ENCODE results near the gene FOXA2. TPM values are rescaled to one million over a fixed set of nuclear protein-coding genes. Genes with fewer than 3 reads are reported as not detected.

The FOXA2 gene
- total and polyA plus RNA-seq, 2 of the 13 experiments (the other 11 are each of a cell fraction or from before 2014, with no cell fraction given), result 8.8 to 12.2 TPM

GRCh38 chr20:22582386-22582963 is 1.9 kb downstream of the FOXA2 start (continued):
- TF ChIP-seq ZBTB20 (CRISPR knock-in tag; IDR thresholded peaks at IDR 0.05; ENCODE audit: borderline replicate concordance, low read depth), result no peak
- no peak for TF ChIP-seq DZIP1 (CRISPR knock-in tag; IDR thresholded peaks at IDR 0.05)
- TF ChIP-seq KLF16 (CRISPR knock-in tag; IDR thresholded peaks at IDR 0.05), result no peak
- TF ChIP-seq ZNF333 (CRISPR knock-in tag; IDR thresholded peaks at IDR 0.05; ENCODE audit: borderline replicate concordance), result no peak
- TF ChIP-seq KDM5B (CRISPR knock-in tag; IDR thresholded peaks at IDR 0.05; ENCODE audit: borderline replicate concordance), result no peak
- TF ChIP-seq FIP1L1 (IDR thresholded peaks at IDR 0.05; ENCODE audit: borderline replicate concordance, insufficient read depth, low read depth, low read length), result no peak
- TF ChIP-seq ZNF670 (CRISPR knock-in tag; IDR thresholded peaks at IDR 0.05; ENCODE audit: borderline replicate concordance), result no peak
- TF ChIP-seq ZNF510 (CRISPR knock-in tag; IDR thresholded peaks at IDR 0.05; ENCODE audit: low read depth), result no peak
- TF ChIP-seq AGO1 (IDR thresholded peaks at IDR 0.05; ENCODE audit: low read depth, low read length, poor library complexity, severe bottlenecking), result no peak
- TF ChIP-seq HOXD1 (CRISPR knock-in tag; IDR thresholded peaks at IDR 0.05), result no peak
- no peak for TF ChIP-seq MEIS2 (CRISPR knock-in tag; IDR thresholded peaks at IDR 0.05)
- TF ChIP-seq SOX5 (CRISPR knock-in tag; IDR thresholded peaks at IDR 0.05; ENCODE audit: borderline replicate concordance), result no peak
- TF ChIP-seq MAFK (conservative IDR thresholded peaks at IDR 0.05 in 1 of 2, IDR thresholded peaks at IDR 0.05 in 1 of 2; ENCODE audit: low read length in 2 of 2), result no peak
- no peak for TF ChIP-seq HMGXB4 (CRISPR knock-in tag; IDR thresholded peaks at IDR 0.05; ENCODE audit: borderline replicate concordance in 1 of 2, low read depth in 1 of 2)
- TF ChIP-seq MATR3 (CRISPR knock-in tag; IDR thresholded peaks at IDR 0.05), result no peak
- TF ChIP-seq ZBTB25 (CRISPR knock-in tag; IDR thresholded peaks at IDR 0.05), result no peak
- TF ChIP-seq RFX3 (CRISPR knock-in tag; IDR thresholded peaks at IDR 0.05), result no peak
- no peak for TF ChIP-seq SETDB1 (CRISPR knock-in tag; IDR thresholded peaks at IDR 0.05; ENCODE audit: borderline replicate concordance)
- 0 out of 2 replicates have a peak, but pooled peaks have one; percentile 19 for TF ChIP-seq ZNF710 (CRISPR knock-in tag; IDR thresholded peaks at IDR 0.05; ENCODE audit: borderline replicate concordance)
- 0 out of 2 replicates have a peak, but pooled peaks have one; percentile 27 for TF ChIP-seq ZFYVE20 (CRISPR knock-in tag; IDR thresholded peaks at IDR 0.05; ENCODE audit: borderline replicate concordance, low read depth)
- no peak for TF ChIP-seq NCOA1 (CRISPR knock-in tag; IDR thresholded peaks at IDR 0.05)
- TF ChIP-seq ZNF274 (CRISPR knock-in tag; IDR thresholded peaks at IDR 0.05), result no peak
